DMS53 treated with DMSO at 0.1 percent for 48 hours (cell line): Measurements from ENCODE around the gene FMN1.

Experiments used
- DNase-seq: peaks from one replicate; lab custom pipeline; 2025; ENCODE audit not compliant: unreplicated experiment; lab: John Stamatoyannopoulos, UW

FMN1 gene

GRCh38 chr15:32941823-32942222 lies 252.7 kb downstream of the FMN1 start:
- no peak for DNase-seq

GRCh38 chr15:32936976-32937375 lies 257.5 kb downstream of the FMN1 start:
- no peak for DNase-seq

- DNase-seq = peak; percentile 4
Observed at GRCh38 chr15:32936283-32936918, 258.1 kb downstream of the FMN1 start.

- DNase-seq = no peak
Observed at GRCh38 chr15:32935139-32935538, 259.4 kb downstream of the FMN1 start.

- DNase-seq = no peak
Observed at GRCh38 chr15:32933236-32933635, 261.3 kb downstream of the FMN1 start.

GRCh38 chr15:32928876-32929275 lies 265.6 kb downstream of the FMN1 start:
- no peak for DNase-seq

GRCh38 chr15:32927124-32927523 lies 267.4 kb downstream of the FMN1 start:
- DNase-seq = no peak

- DNase-seq = no peak
Observed at GRCh38 chr15:32923176-32923575, 271.3 kb downstream of the FMN1 start.

GRCh38 chr15:32922541-32922940 lies 272.0 kb downstream of the FMN1 start:
- DNase-seq = no peak

GRCh38 chr15:32919749-32920414 lies 274.6 kb downstream of the FMN1 start:
- no peak for DNase-seq

GRCh38 chr15:32918547-32918946 lies 276.0 kb downstream of the FMN1 start:
- no peak for DNase-seq

GRCh38 chr15:32910839-32911238 lies 283.7 kb downstream of the FMN1 start:
- DNase-seq = no peak

- DNase-seq = no peak
Observed at GRCh38 chr15:32909431-32909830, 285.1 kb downstream of the FMN1 start.

GRCh38 chr15:32908872-32909271 lies 285.6 kb downstream of the FMN1 start:
- DNase-seq = no peak

- no peak for DNase-seq
Observed at GRCh38 chr15:32908135-32908801, 286.2 kb downstream of the FMN1 start.

- no peak for DNase-seq
Observed at GRCh38 chr15:32905481-32905880, 289.0 kb downstream of the FMN1 start.

- DNase-seq = no peak
Observed at GRCh38 chr15:32904448-32904847, 290.1 kb downstream of the FMN1 start.

- no peak for DNase-seq
Observed at GRCh38 chr15:32903591-32904290, 290.8 kb downstream of the FMN1 start.

- DNase-seq = no peak
Observed at GRCh38 chr15:32901995-32902394, 292.5 kb downstream of the FMN1 start.

- DNase-seq = no peak
Observed at GRCh38 chr15:32901192-32901591, 293.3 kb downstream of the FMN1 start.

- DNase-seq = no peak
Observed at GRCh38 chr15:32899126-32899596, 295.4 kb downstream of the FMN1 start.

GRCh38 chr15:32898414-32898813 lies 296.1 kb downstream of the FMN1 start:
- no peak for DNase-seq
